GM21515 (cell line): Measurements from ENCODE around the gene SPATS2L.
A peak's percentile ranks its signal among the peaks of the same experiment; 100 is the strongest.

Experiments used
- ATAC-seq: cut with Tn5 transposase; IDR thresholded peaks from one replicate; pipeline ENCODE4 v1.9.1; 2021; ENCODE audit not compliant: unreplicated experiment

SPATS2L gene

DNA sequence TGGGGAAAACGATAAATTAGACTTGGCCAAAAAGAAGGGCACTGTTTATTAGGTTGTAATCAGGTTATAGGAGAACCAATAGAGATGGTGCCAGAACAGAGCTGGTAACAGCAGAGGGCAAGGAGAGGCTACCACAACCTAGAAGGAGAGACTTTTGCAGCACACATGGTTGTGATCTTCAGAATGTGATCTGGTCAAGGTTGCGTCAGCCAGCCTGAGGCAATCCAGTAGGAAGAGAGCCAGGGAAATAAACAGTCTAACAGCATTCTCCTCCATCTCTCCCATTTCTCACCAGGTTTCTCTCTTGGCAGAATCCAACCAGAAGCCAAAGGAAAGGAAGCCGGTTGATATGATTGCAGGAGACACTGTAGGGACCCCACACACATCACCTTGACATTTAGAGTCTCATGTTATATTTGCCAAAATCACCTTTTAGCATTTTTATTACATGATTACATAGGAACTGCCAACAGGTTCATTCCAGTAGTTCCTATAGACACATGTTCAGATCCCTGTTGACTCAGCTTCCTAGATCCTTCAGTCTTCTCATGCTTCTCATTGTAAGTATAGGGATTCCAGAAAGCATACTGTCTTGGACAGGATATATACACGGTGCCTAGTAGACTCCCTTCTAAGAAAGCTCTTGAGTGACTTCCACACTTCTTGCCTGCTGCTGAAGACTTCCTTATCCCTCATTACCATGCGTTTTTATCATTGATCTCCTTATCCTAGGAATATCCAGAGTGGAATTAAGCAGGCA, 17.6 kb upstream of the SPATS2L start:
- no peak for ATAC-seq

GRCh38 chr2:200296118-200296517, 10.4 kb upstream of the SPATS2L start:
- ATAC-seq = no peak

GRCh38 chr2:200297100-200297499, 9.4 kb upstream of the SPATS2L start:
- ATAC-seq = no peak

DNA sequence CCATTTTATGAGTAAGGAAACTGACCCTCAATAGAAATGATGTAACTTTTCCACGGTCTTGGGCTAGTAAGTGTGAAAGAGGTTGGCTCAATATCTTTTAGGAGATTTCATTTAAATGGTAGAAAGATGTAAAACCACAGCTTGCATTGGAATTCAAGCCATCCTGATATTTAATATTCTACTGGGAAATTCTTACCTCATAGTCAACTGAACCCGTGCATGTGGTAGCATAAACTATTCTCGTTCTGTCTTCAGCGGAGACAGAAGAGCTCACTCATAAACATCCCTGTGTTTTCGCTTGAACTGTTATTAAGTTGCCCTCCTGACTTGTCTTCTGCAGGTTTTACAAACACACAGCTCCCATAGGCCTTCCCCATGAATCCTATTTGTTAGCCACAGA, 8.5 kb upstream of the SPATS2L start:
- ATAC-seq = no peak

DNA sequence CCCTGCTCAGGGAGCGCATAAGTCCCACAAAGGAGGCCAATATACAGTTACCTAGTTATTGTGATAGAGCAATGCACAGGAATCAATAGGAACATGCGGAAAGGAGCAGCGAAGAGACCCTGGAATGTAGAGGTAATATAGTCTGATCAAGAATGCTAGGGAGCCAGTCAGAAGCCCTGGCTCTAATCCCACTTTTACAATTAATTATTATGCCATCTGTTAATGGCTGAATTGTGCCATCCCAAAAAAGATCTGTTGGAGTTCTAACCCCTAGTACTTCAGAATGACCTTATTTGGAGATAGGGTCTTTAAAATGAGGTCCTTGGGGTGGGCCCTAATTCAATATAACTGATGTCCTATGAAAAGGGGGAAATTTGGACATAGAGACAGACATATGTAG, 7.7 kb upstream of the SPATS2L start:
- ATAC-seq = no peak

DNA sequence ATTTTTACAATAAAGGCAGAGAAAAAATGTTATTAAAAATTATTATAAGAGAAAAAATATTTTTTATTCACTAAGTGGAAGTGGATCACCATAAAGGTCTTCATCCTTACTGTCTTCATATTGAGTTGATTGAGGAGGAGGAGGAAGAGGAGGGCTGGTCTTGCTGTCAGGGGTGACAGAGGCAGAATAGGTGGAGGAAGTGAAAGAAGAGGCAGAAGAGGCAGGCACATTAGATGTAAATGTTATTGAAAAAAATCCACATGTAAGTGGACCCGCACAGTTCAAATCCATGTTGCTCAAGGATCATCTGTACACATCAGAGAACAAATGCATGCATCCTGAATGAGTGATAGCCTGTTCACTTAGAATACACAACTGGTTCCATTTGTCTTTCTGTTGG, 6.4 kb upstream of the SPATS2L start:
- ATAC-seq = no peak

DNA sequence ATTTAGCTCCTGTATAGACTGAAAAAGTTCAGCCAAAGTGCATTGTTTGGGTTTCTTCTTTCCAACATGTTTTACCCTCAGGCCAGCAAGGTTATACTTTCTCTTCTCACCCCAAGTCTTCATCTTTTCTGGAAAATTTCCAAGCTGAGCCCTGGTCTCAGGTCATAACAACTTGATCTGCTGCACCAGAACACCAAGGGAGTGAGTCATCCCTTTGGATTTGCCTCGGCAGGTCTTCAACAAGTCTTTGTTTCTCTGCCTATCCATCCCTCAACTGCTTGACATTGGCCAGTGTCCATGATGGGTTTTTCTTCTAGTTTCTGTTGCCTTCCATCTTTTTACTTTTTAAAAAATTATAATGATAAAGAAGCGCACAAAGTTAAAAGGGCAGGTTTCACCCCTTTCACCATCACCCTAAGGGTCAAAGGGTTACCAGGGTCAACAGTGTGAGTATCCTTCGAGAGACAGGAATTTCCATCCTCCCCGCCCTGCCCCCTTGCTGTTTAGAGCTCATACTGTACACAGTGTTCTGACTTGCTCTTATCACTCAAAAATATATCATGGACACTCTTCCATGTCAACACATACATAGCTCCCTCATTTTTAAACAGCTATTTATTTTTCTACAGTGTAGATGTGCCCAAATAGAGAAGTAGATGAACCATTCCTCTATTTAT, 5.7 kb upstream of the SPATS2L start:
- ATAC-seq = no peak

- ATAC-seq = no peak
These were observed 4.3 kb upstream of the SPATS2L start for GRCh38 chr2:200301953-200302858.

GRCh38 chr2:200302940-200303727, 3.4 kb upstream of the SPATS2L start:
- ATAC-seq = no peak

GRCh38 chr2:200305797-200306195, 697 bp upstream of the SPATS2L start:
- ATAC-seq = no peak

GRCh38 chr2:200306931-200307723, 634 bp downstream of the SPATS2L start:
- ATAC-seq = peak; percentile 67

GRCh38 chr2:200307724-200308545, 1.4 kb downstream of the SPATS2L start:
- ATAC-seq = no peak

DNA sequence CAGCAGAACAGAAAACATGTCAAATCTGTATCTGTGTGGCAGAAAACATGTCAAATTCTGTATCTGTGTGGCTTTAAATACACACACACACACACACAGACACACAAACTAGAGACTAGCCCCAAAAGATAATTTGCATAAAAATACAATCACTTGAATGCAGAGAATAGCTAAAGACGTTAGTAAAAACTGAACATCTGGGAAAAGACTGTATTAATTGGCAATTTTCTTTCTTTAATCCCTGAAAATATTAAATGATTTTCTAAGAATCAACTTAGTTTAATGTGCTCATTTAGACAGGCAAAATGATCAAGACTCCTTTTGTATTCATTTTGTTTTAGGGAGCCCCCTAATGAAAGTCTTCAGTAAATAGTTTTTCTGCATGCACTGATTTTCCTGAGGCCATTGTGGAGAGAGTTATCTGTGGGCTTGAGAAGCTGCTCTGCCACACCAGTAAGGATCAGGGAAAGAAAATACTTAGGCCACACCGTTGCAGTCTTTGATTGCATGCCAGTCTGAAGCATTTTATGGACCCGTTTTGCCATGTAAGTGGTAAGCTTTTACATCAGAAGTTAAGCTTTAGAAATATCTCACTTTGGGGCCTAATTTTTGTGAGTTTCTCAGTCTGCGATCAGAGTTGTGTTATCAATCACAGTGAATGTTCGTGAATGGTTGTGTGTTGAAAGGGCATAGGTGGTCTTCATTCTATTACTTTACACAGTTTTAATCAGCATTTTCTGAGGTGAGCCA, 2.2 kb downstream of the SPATS2L start:
- no peak for ATAC-seq

DNA sequence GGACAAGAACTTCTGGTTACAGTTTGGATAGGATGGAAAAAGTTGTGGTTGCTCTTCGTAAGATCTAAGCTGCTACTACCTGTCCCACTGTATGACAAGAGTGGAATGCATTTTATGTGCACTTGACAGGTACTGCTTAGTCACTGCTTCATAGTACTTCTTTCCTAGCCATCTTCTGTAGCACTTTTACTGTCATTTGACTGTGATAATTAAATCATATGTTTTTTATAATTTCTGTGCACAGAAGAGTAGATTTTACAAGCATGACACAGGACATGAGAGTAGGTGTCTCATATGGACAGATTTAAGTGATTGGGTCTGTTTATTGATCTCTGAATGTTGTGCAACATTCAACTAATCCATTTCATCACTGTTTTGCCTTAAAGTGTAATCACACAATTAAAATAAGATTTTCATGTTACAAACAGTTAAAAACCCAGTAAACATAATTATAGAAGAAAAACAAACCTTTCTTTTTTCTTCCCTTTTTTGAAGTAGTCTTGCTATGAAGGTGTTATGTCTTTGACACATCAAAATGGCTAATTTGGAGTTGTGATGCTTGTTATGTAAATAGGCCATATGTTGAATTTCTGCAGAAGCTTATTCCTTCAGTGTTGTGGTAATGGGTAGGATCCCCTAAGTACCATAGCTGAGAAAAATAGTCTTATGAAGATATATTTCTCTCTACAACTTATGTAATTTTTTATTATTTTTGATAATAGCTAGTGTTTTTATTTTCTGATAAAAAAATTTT, 3.0 kb downstream of the SPATS2L start:
- ATAC-seq = no peak

- ATAC-seq = no peak
These were observed 4.1 kb downstream of the SPATS2L start for GRCh38 chr2:200310545-200310971.

GRCh38 chr2:200311139-200311538, 4.6 kb downstream of the SPATS2L start:
- no peak for ATAC-seq

GRCh38 chr2:200314976-200315567, 8.6 kb downstream of the SPATS2L start:
- no peak for ATAC-seq
